HG03060 (cell line): ENCODE measurements around the gene BRD3OS.

Experiments used
- ATAC-seq: cut with Tn5 transposase; IDR thresholded peaks from one replicate; pipeline ENCODE4 v1.9.1; 2021; ENCODE audit warnings: low read depth, moderate number of reproducible peaks; ENCODE audit not compliant: unreplicated experiment

The BRD3OS gene

DNA sequence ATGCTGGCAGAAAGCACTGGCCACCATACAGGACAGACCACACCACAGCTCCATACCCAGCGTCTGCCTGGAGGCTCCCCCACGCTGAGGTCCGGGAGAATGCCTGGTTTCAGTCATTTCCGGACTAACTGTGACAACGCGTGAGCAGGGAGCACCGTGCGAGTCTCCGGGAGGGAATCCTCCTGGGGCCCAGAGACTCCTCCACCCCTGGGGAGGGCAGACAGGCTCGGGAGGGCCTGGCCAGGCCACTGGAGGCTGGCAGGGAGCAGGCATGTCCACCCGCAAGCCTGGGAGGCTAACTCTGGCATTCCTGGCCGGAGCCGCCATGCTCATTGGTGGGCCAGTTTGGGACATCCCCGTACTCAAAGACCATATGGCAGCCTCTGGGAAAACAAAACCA is 6.5 kb downstream of the BRD3OS start:
- no peak for ATAC-seq

GRCh38 chr9:134032456-134033222 is 7.4 kb downstream of the BRD3OS start:
- no peak for ATAC-seq

- no peak for ATAC-seq
Measured at GRCh38 chr9:134033516-134034214, 8.4 kb downstream of the BRD3OS start.

GRCh38 chr9:134034215-134035040 is 9.1 kb downstream of the BRD3OS start:
- no peak for ATAC-seq

DNA sequence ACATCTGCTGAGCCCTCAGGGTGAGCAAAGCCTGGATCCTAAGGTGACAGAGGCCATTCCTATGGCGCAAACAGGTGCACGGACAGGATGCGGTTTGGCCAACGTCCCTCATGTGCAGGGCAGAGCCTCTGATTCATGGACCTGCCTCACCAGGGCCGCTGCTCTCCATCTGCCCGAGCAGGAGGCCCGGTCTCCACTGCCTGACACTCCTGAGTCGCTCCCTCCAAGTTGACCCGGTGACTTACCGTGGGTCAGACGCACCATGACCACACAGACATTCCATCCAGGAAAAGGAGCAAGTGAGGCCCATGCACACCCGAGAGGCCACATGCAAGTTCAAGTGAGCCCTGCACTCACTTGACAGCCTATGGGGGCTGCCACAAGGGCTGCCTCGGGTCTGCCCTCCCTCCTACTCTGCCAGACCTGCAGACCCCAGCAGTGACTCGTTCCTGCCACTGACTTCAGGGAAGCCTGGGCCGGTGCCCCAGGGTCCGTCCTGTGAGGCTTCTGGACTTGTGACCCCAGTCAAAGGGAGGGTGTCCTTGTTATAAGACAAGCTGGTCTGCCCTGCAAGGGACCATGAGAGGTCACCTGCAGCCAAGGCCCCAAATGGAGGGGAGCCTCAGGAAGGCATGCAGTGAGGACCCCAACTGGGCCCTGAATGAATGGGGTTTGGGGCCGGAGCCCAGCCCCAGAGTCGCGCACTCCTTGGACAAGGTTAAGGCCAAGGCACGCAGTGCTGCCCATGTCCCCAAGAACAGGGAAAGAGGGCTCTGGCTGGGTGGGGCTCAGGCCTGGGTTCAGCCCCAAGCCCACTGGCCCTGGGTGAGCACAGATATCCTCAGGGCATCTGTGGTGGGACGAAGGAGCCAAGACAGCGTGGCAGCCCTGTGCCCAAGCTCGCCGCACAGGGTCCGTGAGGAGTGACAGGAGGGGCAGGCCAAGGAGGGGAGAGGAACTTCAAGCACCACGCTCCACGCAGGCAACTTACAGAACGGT is 10.1 kb downstream of the BRD3OS start:
- no peak for ATAC-seq

- ATAC-seq, result no peak
Measured at GRCh38 chr9:134036130-134036529, 10.8 kb downstream of the BRD3OS start.

GRCh38 chr9:134037641-134038040 is 12.4 kb downstream of the BRD3OS start:
- no peak for ATAC-seq

- ATAC-seq, result no peak
Measured at GRCh38 chr9:134039386-134040175, 14.3 kb downstream of the BRD3OS start.

DNA sequence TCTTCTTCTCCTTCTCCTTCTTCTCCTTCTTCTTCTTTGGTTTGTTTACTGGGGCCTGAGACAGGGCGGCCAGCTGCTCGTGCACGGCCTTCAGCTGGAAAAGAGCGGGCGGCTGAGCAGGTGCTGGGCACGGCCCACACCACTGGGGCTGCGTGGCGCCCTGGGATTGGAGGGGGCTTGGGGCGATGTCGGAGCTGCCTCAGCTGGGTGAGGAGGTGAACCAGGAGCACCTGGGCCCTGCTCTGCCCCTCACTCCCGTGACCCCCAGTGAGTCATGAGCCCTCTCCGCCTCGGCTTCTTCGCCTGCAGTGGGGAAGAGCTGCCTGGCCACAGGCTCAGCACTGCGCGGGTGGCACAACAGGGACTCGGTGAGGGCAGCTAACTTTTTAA is 14.9 kb downstream of the BRD3OS start:
- ATAC-seq, result no peak

GRCh38 chr9:134040781-134041648 is 15.7 kb downstream of the BRD3OS start:
- no peak for ATAC-seq

- no peak for ATAC-seq
Measured at GRCh38 chr9:134041649-134041962, 16.3 kb downstream of the BRD3OS start.

DNA sequence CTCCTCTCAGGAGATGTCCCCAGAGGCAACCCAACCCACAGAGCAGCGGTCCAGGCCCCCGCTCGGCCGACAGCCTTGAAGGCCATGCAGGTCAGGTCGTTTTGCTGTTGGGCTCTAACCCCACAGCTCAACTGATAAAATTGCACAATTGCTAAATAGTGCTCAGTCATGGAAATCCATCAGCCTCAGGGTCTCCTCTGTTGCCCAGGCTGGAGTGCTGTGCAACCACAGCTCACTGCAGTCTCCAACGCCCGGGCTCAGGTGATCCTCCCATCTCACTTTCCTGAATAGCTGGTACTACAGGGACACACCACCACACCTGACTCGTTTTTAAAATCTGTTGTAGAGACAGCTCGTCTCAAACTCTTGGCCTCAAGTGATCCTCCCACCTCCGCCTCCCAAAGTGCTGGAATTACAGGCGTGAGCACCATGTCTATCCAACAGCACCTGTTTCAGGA is 18.3 kb downstream of the BRD3OS start:
- ATAC-seq, result no peak

- ATAC-seq, result no peak
Measured at GRCh38 chr9:134044944-134045343, 19.7 kb downstream of the BRD3OS start.

- ATAC-seq, result no peak
Measured at GRCh38 chr9:134045841-134046544, 20.7 kb downstream of the BRD3OS start.

DNA sequence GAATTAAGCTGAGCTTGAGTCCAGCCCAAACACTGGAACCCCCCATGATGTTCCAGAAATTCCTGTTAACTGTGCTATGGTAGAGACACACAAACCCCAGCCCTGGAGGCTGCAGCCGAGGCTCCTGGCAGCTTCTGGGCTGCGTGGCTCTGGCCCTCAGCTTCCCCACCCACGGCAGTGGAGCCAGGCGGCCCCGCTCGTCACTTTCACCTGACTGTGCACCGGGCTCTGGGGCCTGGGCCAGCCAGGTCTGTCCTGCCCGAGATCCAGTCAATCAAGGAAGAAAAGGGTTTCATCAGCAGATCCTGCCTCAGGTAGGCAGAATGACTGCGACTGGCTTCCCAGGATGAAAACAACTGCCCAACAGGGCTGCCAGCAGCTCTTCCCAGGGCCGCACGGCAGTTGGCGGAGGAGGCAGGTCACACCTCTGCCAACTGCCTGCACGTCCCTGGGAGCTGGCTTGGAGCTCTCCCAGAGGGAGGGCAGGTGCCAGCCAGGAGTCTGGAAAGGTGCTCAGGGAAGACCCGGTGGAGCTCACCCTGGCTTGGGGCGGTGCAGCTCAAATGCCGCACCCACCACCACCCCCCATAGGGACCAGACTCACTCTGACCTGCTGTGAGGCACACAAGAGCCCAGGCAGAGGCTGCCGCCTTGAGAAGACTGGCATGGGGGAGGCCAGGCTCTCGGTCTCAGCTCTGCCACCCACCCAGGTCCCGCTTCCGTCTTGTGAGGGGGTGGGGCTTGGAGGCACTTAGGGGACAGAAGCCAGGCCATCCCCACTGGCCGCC is 21.8 kb downstream of the BRD3OS start:
- no peak for ATAC-seq

- ATAC-seq, result no peak
Measured at GRCh38 chr9:134047868-134048581, 22.7 kb downstream of the BRD3OS start.
